Stimulated activated effector memory CD8-positive, alpha-beta T cell treated with anti-CD3 and anti-CD28 coated beads, Interleukin-12 subunit alpha, Interleukin-12 subunit beta, amount 100 ng/mL, for 72 hours (primary cell): Measurements from ENCODE around the gene DDX17.

Source experiments
- ATAC-seq: fragments of 150-1000 bp; cut with Tn5 transposase; 2 replicates; pipeline ENCODE4 v1.10.0; 2021
- DNase-seq, 2 donors: peaks; one replicate each; pipeline ENCODE4 v3.0.0; 2021 to 2022; ENCODE audit warnings: low spot score in 2 of 2
- H3K27ac Mint-ChIP-seq: one replicate; pipeline ENCODE4 v1.8.0; 2022; ENCODE audit warnings: mild to moderate bottlenecking, mixed read lengths
- H3K36me3 Mint-ChIP-seq: one replicate; pipeline ENCODE4 v1.8.0; 2022; ENCODE audit warnings: mild to moderate bottlenecking, mixed read lengths
- H3K4me1 Mint-ChIP-seq: one replicate; pipeline ENCODE4 v1.8.0; 2022; ENCODE audit warnings: mixed read lengths
- H3K4me3 Mint-ChIP-seq: one replicate; pipeline ENCODE4 v1.8.0; 2022; ENCODE audit warnings: mild to moderate bottlenecking, mixed read lengths
- H3K9me3 Mint-ChIP-seq: one replicate; pipeline ENCODE4 v1.8.0; 2022; ENCODE audit warnings: mixed read lengths

DDX17 gene

GRCh38 chr22:38506118-38506962 lies at the start of gene DDX17:
Gene DDX17 (minus strand): TSS chr22:38506311.
- H3K27ac Mint-ChIP-seq, result peak within 1 kb of the TSS; percentile 100
- peaks cover 43% of the 10 kb centered on the region for H3K4me1 Mint-ChIP-seq
- H3K9me3 Mint-ChIP-seq, result no peaks in the 10 kb centered on the region
- ATAC-seq (peak; percentile 90), DNase-seq (peak; percentile 96 to 98)
- H3K36me3 Mint-ChIP-seq, result peaks cover 57% of the 10 kb centered on the region
- peak within 1 kb of the TSS; percentile 98 for H3K4me3 Mint-ChIP-seq

GRCh38 chr22:38554281-38554680 lies 48.2 kb upstream of the DDX17 start:
- no peaks in the 10 kb centered on the region for H3K4me1 Mint-ChIP-seq
- H3K27ac Mint-ChIP-seq, result no peak overlapping the region
- ATAC-seq (no peak), DNase-seq (no peak)
- no peaks in the 10 kb centered on the region for H3K9me3 Mint-ChIP-seq
- no peak overlapping the region for H3K4me3 Mint-ChIP-seq
- no peaks in the 10 kb centered on the region for H3K36me3 Mint-ChIP-seq

- H3K4me3 Mint-ChIP-seq, result no peak overlapping the region
- ATAC-seq (no peak), DNase-seq (no peak)
- H3K4me1 Mint-ChIP-seq, result no peaks in the 10 kb centered on the region
- H3K36me3 Mint-ChIP-seq, result no peaks in the 10 kb centered on the region
- H3K9me3 Mint-ChIP-seq, result no peaks in the 10 kb centered on the region
- no peak overlapping the region for H3K27ac Mint-ChIP-seq
Measured at GRCh38 chr22:38549101-38549894, 43.2 kb upstream of the DDX17 start.

GRCh38 chr22:38540701-38541100 lies 34.6 kb upstream of the DDX17 start:
- no peak overlapping the region for H3K4me3 Mint-ChIP-seq
- DNase-seq, result no peak
- H3K9me3 Mint-ChIP-seq, result peaks cover 4% of the 10 kb centered on the region
- ATAC-seq, result no peak
- no peaks in the 10 kb centered on the region for H3K4me1 Mint-ChIP-seq
- no peaks in the 10 kb centered on the region for H3K36me3 Mint-ChIP-seq
- no peak overlapping the region for H3K27ac Mint-ChIP-seq

- Mint-ChIP-seq H3K36me3 (no peaks in the 10 kb centered on the region), H3K9me3 (no peaks in the 10 kb centered on the region), H3K4me3 (peak overlapping the region; percentile 8), H3K4me1 (peaks cover 6% of the 10 kb centered on the region), H3K27ac (peak overlapping the region; percentile 55)
- ATAC-seq (no peak), DNase-seq (no peak)
Measured at GRCh38 chr22:38531251-38531938, 25.3 kb upstream of the DDX17 start.

- DNase-seq (no peak), ATAC-seq (no peak)
- Mint-ChIP-seq H3K36me3 (no peaks in the 10 kb centered on the region), H3K4me3 (no peak overlapping the region), H3K9me3 (no peaks in the 10 kb centered on the region), H3K27ac (no peak overlapping the region), H3K4me1 (no peaks in the 10 kb centered on the region)
Measured at GRCh38 chr22:38524429-38524828, 18.3 kb upstream of the DDX17 start.

GRCh38 chr22:38523479-38523878 lies 17.4 kb upstream of the DDX17 start:
- no peak for DNase-seq
- no peak overlapping the region for H3K4me3 Mint-ChIP-seq
- no peaks in the 10 kb centered on the region for H3K4me1 Mint-ChIP-seq
- no peaks in the 10 kb centered on the region for H3K36me3 Mint-ChIP-seq
- H3K27ac Mint-ChIP-seq, result no peak overlapping the region
- no peaks in the 10 kb centered on the region for H3K9me3 Mint-ChIP-seq
- no peak for ATAC-seq

- no peaks in the 10 kb centered on the region for H3K9me3 Mint-ChIP-seq
- H3K4me1 Mint-ChIP-seq, result no peaks in the 10 kb centered on the region
- H3K4me3 Mint-ChIP-seq, result no peak overlapping the region
- no peak overlapping the region for H3K27ac Mint-ChIP-seq
- DNase-seq (no peak), ATAC-seq (no peak)
- no peaks in the 10 kb centered on the region for H3K36me3 Mint-ChIP-seq
Measured at GRCh38 chr22:38523029-38523428, 16.9 kb upstream of the DDX17 start.

- Mint-ChIP-seq H3K27ac (no peak overlapping the region), H3K9me3 (no peaks in the 10 kb centered on the region)
- no peak for ATAC-seq
Measured at GRCh38 chr22:38519453-38520250, 13.5 kb upstream of the DDX17 start.

GRCh38 chr22:38518620-38519019 lies 12.5 kb upstream of the DDX17 start:
- Mint-ChIP-seq H3K4me1 (no peaks in the 10 kb centered on the region), H3K4me3 (no peak overlapping the region), H3K27ac (no peak overlapping the region), H3K9me3 (no peaks in the 10 kb centered on the region), H3K36me3 (no peaks in the 10 kb centered on the region)
- ATAC-seq (no peak), DNase-seq (no peak)

More at GRCh38 chr22:38519453-38520250, 13.5 kb upstream of the DDX17 start:
- no peaks in the 10 kb centered on the region for H3K36me3 Mint-ChIP-seq
- no peaks in the 10 kb centered on the region for H3K4me1 Mint-ChIP-seq
- no peak for DNase-seq
- H3K4me3 Mint-ChIP-seq, result no peak overlapping the region

- no peaks in the 10 kb centered on the region for H3K9me3 Mint-ChIP-seq
- no peaks in the 10 kb centered on the region for H3K36me3 Mint-ChIP-seq
Measured at GRCh38 chr22:38513063-38513462, 7.0 kb upstream of the DDX17 start.

GRCh38 chr22:38510416-38510970 lies 4.4 kb upstream of the DDX17 start:
- H3K36me3 Mint-ChIP-seq, result peaks cover 15% of the 10 kb centered on the region
- no peaks in the 10 kb centered on the region for H3K9me3 Mint-ChIP-seq
- peaks cover 12% of the 10 kb centered on the region for H3K4me1 Mint-ChIP-seq
- no peak for DNase-seq
- H3K4me3 Mint-ChIP-seq, result no peak overlapping the region
- ATAC-seq, result no peak
- H3K27ac Mint-ChIP-seq, result no peak overlapping the region

More at GRCh38 chr22:38513063-38513462, 7.0 kb upstream of the DDX17 start:
- Mint-ChIP-seq H3K27ac (no peak overlapping the region), H3K4me1 (no peaks in the 10 kb centered on the region), H3K4me3 (no peak overlapping the region)
- no peak for DNase-seq
- ATAC-seq, result peak; percentile 86

- ATAC-seq, result peak; percentile 44
- Mint-ChIP-seq H3K9me3 (no peaks in the 10 kb centered on the region), H3K36me3 (peaks cover 64% of the 10 kb centered on the region)
Measured at GRCh38 chr22:38505541-38506117, 482 bp downstream of the DDX17 start.

More at GRCh38 chr22:38505541-38506117, 482 bp downstream of the DDX17 start:
- DNase-seq, result no peak
- peaks cover 48% of the 10 kb centered on the region for H3K4me1 Mint-ChIP-seq
- H3K4me3 Mint-ChIP-seq, result peak overlapping the region; percentile 98
- H3K27ac Mint-ChIP-seq, result peak overlapping the region; percentile 100
